Measurements from ENCODE around the gene ZNF25.

ZNF25 gene

DNA sequence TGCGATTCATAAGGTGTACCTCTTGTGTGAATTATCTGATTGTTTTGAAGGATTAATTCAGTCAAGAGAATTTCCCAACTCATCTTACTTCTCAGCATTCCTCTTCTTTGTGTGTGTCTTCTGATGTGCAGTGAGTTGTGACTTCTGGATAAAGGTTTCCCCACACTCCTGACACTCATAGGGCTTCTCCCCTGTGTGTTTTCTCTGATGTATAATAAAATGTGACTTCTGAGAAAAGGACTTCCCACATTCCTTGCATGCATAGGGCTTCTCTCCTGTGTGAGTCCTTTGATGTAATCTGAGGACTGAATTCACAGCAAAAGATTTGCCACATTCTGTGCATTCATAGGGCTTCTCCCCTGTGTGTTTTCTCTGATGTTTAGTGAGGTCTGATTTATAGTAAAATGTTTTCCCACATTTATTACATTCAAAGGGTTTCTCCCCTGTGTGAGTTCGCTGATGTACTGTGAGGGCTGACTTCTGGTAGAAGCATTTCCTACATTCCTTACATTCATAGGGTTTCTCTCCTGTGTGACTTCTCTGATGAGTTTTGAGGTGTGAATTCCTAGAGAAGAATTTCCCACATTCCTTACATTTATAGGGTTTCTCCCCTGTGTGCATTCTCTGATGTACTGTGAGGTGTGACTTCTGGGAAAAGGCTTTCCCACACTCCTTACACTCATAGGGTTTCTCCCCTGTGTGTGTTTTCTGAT, 24.2 kb downstream of the ZNF25 start:
- Histone ChIP-seq H2BK15ac (ENCODE audit: low read length) (no peak overlapping the region), H4K8ac (ENCODE audit: low read depth, low read length) (no peak overlapping the region), H3K27ac (replicated peaks; ENCODE audit: low read length) (no peak overlapping the region), H2BK12ac (ENCODE audit: low read length) (no peak overlapping the region), H2AK5ac (ENCODE audit: low read depth, low read length) (no peak overlapping the region), H2BK120ac (ENCODE audit: low read depth, low read length) (no peak overlapping the region), H3K18ac (ENCODE audit: low read length) (no peak overlapping the region), H3K14ac (ENCODE audit: low read length) (no peak overlapping the region), H2BK5ac (ENCODE audit: low read length) (no peak overlapping the region), H4K91ac (ENCODE audit: low read depth, low read length, poor library complexity) (no peak overlapping the region), H2AFZ (ENCODE audit: low read length) (no peak overlapping the region), H3K9me3 (replicated peaks in 1 of 2; ENCODE audit: control insufficient read depth in 2 of 2, insufficient read depth in 1 of 2, low read depth in 1 of 2, low read length in 2 of 2) (peaks cover 8 to 45% of the 10 kb centered on the region in 2 donors), H3K36me3 (replicated peaks in 1 of 2; ENCODE audit: control insufficient read depth in 2 of 2, insufficient read depth in 2 of 2, low read length in 2 of 2) (peaks cover 2 to 68% of the 10 kb centered on the region in 2 donors), H3K79me1 (ENCODE audit: low read depth, low read length) (no peaks in the 10 kb centered on the region), H3K23ac (ENCODE audit: low read depth, low read length, poor library complexity) (no peak overlapping the region), H3K4me2 (ENCODE audit: insufficient read depth, low read length, poor library complexity, severe bottlenecking) (no peak overlapping the region), H3K27me3 (ENCODE audit: control insufficient read depth in 3 of 3, insufficient read depth in 3 of 3, low read depth in 1 of 3, low read length in 3 of 3) (no peaks in the 10 kb centered on the region), H3K4ac (ENCODE audit: low read length) (no peak overlapping the region), H3K4me1 (ENCODE audit: control insufficient read depth in 2 of 2, insufficient read depth in 1 of 2, low read depth in 1 of 2, low read length in 2 of 2) (peaks cover 0 to 8% of the 10 kb centered on the region in 2 donors), H3K4me3 (ENCODE audit: low read length in 2 of 2) (no peak overlapping the region), H3K9ac (ENCODE audit: low read depth, low read length, poor library complexity) (no peak overlapping the region)
- no CpG with 5 or more reads among the region's 2 CpGs for WGBS, 2 donors (ENCODE audit: extremely low coverage in 2 of 2, insufficient read length in 2 of 2, insufficient replicate concordance in 1 of 2)
- DNase-seq (ENCODE audit: low spot score): no peak

DNA sequence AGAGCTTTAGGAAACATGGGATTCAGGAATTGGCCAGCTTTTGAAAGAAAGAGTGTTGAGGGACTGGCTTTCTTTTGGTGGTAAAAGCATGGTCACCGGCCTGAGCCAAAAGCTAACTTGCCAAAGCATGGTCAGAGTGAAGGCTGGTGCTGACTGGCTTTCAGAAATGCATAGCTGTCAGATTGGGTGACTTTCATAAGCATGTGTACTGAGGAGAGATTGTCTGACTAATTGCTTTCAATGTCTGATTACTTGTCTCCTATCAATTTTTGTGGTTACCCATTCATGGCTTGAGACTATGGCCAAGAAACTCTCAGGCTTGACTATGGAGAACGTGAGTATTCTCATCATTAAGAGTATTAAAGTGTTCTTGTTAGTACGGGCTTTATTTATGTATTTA, 28.2 kb downstream of the ZNF25 start:
- DNase-seq (ENCODE audit: low spot score): no peak
- peaks cover 11 to 16% of the 10 kb centered on the region in 2 donors for H3K9me3 ChIP-seq (replicated peaks in 1 of 2; ENCODE audit: control insufficient read depth in 2 of 2, insufficient read depth in 1 of 2, low read depth in 1 of 2, low read length in 2 of 2)
- H3K4ac ChIP-seq (ENCODE audit: low read length): no peak overlapping the region
- H3K14ac ChIP-seq (ENCODE audit: low read length): no peak overlapping the region
- no CpG with 5 or more reads among the region's 3 CpGs for WGBS, 2 donors (ENCODE audit: extremely low coverage in 2 of 2, insufficient read length in 2 of 2, insufficient replicate concordance in 1 of 2)
- no peak overlapping the region for H2BK15ac ChIP-seq (ENCODE audit: low read length)
- no peak overlapping the region for H2BK12ac ChIP-seq (ENCODE audit: low read length)
- no peak overlapping the region for H3K23ac ChIP-seq (ENCODE audit: low read depth, low read length, poor library complexity)
- no peak overlapping the region for H2AFZ ChIP-seq (ENCODE audit: low read length)
- no peak overlapping the region for H2BK5ac ChIP-seq (ENCODE audit: low read length)
- H4K8ac ChIP-seq (ENCODE audit: low read depth, low read length): no peak overlapping the region
- peaks cover 0 to 7% of the 10 kb centered on the region in 2 donors for H3K4me1 ChIP-seq (ENCODE audit: control insufficient read depth in 2 of 2, insufficient read depth in 1 of 2, low read depth in 1 of 2, low read length in 2 of 2)
- no peak overlapping the region for H3K9ac ChIP-seq (ENCODE audit: low read depth, low read length, poor library complexity)
- no peak overlapping the region for H4K91ac ChIP-seq (ENCODE audit: low read depth, low read length, poor library complexity)
- H3K79me1 ChIP-seq (ENCODE audit: low read depth, low read length): no peaks in the 10 kb centered on the region
- H2BK120ac ChIP-seq (ENCODE audit: low read depth, low read length): no peak overlapping the region
- no peak overlapping the region for H3K4me3 ChIP-seq (ENCODE audit: low read length in 2 of 2)
- H3K18ac ChIP-seq (ENCODE audit: low read length): no peak overlapping the region
- no peak overlapping the region for H3K4me2 ChIP-seq (ENCODE audit: insufficient read depth, low read length, poor library complexity, severe bottlenecking)
- H3K27me3 ChIP-seq (ENCODE audit: control insufficient read depth in 3 of 3, insufficient read depth in 3 of 3, low read depth in 1 of 3, low read length in 3 of 3): no peaks in the 10 kb centered on the region
- H2AK5ac ChIP-seq (ENCODE audit: low read depth, low read length): no peak overlapping the region
- H3K27ac ChIP-seq (replicated peaks; ENCODE audit: low read length): no peak overlapping the region
- peaks cover 2 to 29% of the 10 kb centered on the region in 2 donors for H3K36me3 ChIP-seq (replicated peaks in 1 of 2; ENCODE audit: control insufficient read depth in 2 of 2, insufficient read depth in 2 of 2, low read length in 2 of 2)

DNA sequence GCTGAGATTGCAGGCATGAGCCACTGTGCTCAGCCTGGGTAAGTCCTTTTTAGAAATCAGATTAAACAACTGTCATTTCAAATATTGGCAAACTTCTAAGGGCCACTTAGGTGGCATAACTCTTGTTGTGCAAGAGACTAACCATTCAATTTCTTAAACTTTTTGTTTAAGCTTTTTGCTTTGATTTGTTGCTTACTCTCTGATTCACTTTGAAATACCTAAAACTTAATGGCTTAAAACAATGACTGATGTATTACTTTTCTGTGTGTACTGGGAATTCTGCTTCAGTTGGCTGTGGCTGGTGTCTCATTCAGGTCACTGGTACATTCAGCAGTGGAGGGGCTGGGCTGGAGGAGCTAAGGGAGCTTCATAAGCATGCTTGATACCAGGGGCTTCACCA, 28.9 kb downstream of the ZNF25 start:
- H2AFZ ChIP-seq (ENCODE audit: low read length): no peak overlapping the region
- no peak overlapping the region for H3K4me3 ChIP-seq (ENCODE audit: low read length in 2 of 2)
- H3K27ac ChIP-seq (replicated peaks; ENCODE audit: low read length): no peak overlapping the region

DNA sequence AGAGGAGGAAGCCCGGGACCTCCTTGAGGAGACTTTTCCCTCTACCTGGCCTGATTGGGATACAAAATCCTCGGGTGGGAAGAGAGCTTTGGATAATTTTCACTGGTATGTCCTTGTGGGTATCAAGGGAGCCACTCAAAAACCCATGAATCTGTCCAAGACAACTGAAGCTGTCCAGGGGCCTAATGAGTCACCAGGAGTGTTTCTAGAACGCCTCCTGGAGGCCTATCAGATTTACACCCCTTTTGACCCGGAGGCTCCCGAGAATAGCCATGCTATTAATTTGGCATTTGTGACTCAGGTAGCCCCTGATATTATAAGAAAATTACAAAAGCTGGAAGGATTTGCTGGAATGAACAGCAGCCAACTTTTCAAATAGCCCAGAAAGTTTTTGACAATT, 38.6 kb downstream of the ZNF25 start:
- H2BK12ac ChIP-seq (ENCODE audit: low read length): no peak overlapping the region
- H3K27ac ChIP-seq (replicated peaks; ENCODE audit: low read length): no peak overlapping the region
- H3K36me3 ChIP-seq (replicated peaks in 1 of 2; ENCODE audit: control insufficient read depth in 2 of 2, insufficient read depth in 2 of 2, low read length in 2 of 2): no peaks in the 10 kb centered on the region
- H3K14ac ChIP-seq (ENCODE audit: low read length): no peak overlapping the region
- H3K79me1 ChIP-seq (ENCODE audit: low read depth, low read length): no peaks in the 10 kb centered on the region
- no peak overlapping the region for H2AK5ac ChIP-seq (ENCODE audit: low read depth, low read length)
- H4K8ac ChIP-seq (ENCODE audit: low read depth, low read length): no peak overlapping the region
- no peak overlapping the region for H3K4ac ChIP-seq (ENCODE audit: low read length)
- no peaks in the 10 kb centered on the region for H3K27me3 ChIP-seq (ENCODE audit: control insufficient read depth in 3 of 3, insufficient read depth in 3 of 3, low read depth in 1 of 3, low read length in 3 of 3)
- H4K91ac ChIP-seq (ENCODE audit: low read depth, low read length, poor library complexity): no peak overlapping the region
- H3K23ac ChIP-seq (ENCODE audit: low read depth, low read length, poor library complexity): no peak overlapping the region
- no peak for DNase-seq (ENCODE audit: low spot score)
- peaks cover 0 to 3% of the 10 kb centered on the region in 2 donors for H3K4me1 ChIP-seq (ENCODE audit: control insufficient read depth in 2 of 2, insufficient read depth in 1 of 2, low read depth in 1 of 2, low read length in 2 of 2)
- peaks cover 0 to 15% of the 10 kb centered on the region in 2 donors for H3K9me3 ChIP-seq (replicated peaks in 1 of 2; ENCODE audit: control insufficient read depth in 2 of 2, insufficient read depth in 1 of 2, low read depth in 1 of 2, low read length in 2 of 2)
- WGBS, 2 donors (ENCODE audit: extremely low coverage in 2 of 2, insufficient read length in 2 of 2, insufficient replicate concordance in 1 of 2): no CpG with 5 or more reads among the region's 5 CpGs
- no peak overlapping the region for H3K4me2 ChIP-seq (ENCODE audit: insufficient read depth, low read length, poor library complexity, severe bottlenecking)
- no peak overlapping the region for H2BK5ac ChIP-seq (ENCODE audit: low read length)
- H3K9ac ChIP-seq (ENCODE audit: low read depth, low read length, poor library complexity): no peak overlapping the region
- no peak overlapping the region for H2BK120ac ChIP-seq (ENCODE audit: low read depth, low read length)
- H3K4me3 ChIP-seq (ENCODE audit: low read length in 2 of 2): no peak overlapping the region
- H3K18ac ChIP-seq (ENCODE audit: low read length): no peak overlapping the region
- no peak overlapping the region for H2AFZ ChIP-seq (ENCODE audit: low read length)
- H2BK15ac ChIP-seq (ENCODE audit: low read length): no peak overlapping the region

More for the DNA sequence above, 28.9 kb downstream of the ZNF25 start:
- Histone ChIP-seq H4K91ac (ENCODE audit: low read depth, low read length, poor library complexity) (no peak overlapping the region), H2BK5ac (ENCODE audit: low read length) (no peak overlapping the region), H2BK15ac (ENCODE audit: low read length) (no peak overlapping the region), H3K79me1 (ENCODE audit: low read depth, low read length) (no peaks in the 10 kb centered on the region), H4K8ac (ENCODE audit: low read depth, low read length) (no peak overlapping the region), H3K27me3 (ENCODE audit: control insufficient read depth in 3 of 3, insufficient read depth in 3 of 3, low read depth in 1 of 3, low read length in 3 of 3) (no peaks in the 10 kb centered on the region), H3K14ac (ENCODE audit: low read length) (no peak overlapping the region), H3K9ac (ENCODE audit: low read depth, low read length, poor library complexity) (no peak overlapping the region), H3K4me2 (ENCODE audit: insufficient read depth, low read length, poor library complexity, severe bottlenecking) (no peak overlapping the region), H3K4me1 (ENCODE audit: control insufficient read depth in 2 of 2, insufficient read depth in 1 of 2, low read depth in 1 of 2, low read length in 2 of 2) (peaks cover 0 to 4% of the 10 kb centered on the region in 2 donors), H3K4ac (ENCODE audit: low read length) (peak overlapping the region; percentile 11), H3K9me3 (replicated peaks in 1 of 2; ENCODE audit: control insufficient read depth in 2 of 2, insufficient read depth in 1 of 2, low read depth in 1 of 2, low read length in 2 of 2) (peaks cover 8 to 10% of the 10 kb centered on the region in 2 donors), H2BK12ac (ENCODE audit: low read length) (no peak overlapping the region), H2AK5ac (ENCODE audit: low read depth, low read length) (no peak overlapping the region), H3K23ac (ENCODE audit: low read depth, low read length, poor library complexity) (no peak overlapping the region), H2BK120ac (ENCODE audit: low read depth, low read length) (no peak overlapping the region), H3K36me3 (replicated peaks in 1 of 2; ENCODE audit: control insufficient read depth in 2 of 2, insufficient read depth in 2 of 2, low read length in 2 of 2) (peaks cover under 1 to 22% of the 10 kb centered on the region in 2 donors), H3K18ac (ENCODE audit: low read length) (no peak overlapping the region)
- no peak for DNase-seq (ENCODE audit: low spot score)
